K562 (cell line): ENCODE data around the gene COL5A1. TPM values are rescaled to one million over a fixed set of nuclear protein-coding genes. Genes with fewer than 3 reads are reported as not detected.

Experiments used
- ATAC-seq: fragments of 200-7000 bp; cut with Tn5 transposase; 3 replicates; pipeline ENCODE4 v1.9.1; 2020; ENCODE audit warnings: moderate library complexity
- BruUV-seq: library from RNA; stranded (reverse); fragments of 400-500 nt; replicated peaks from 2 replicates; lab custom pipeline; 2021; lab: Mats Ljungman, UMichigan
- CTCF ChIA-PET: fragments of 300-600 bp; formaldehyde crosslinking; extraction: SDS; loops from one replicate; lab custom pipeline; 2021; ENCODE audit warnings: low intra/inter-chr PET ratio; lab: Yijun Ruan, JAX
- POLR2A ChIA-PET: fragments of 300-600, 350-650 bp; sonication (Branson Sonifier 250); formaldehyde crosslinking; extraction: SDS; loops from one replicate; lab custom pipeline; 2021; ENCODE audit warnings: antibody characterized with exemption, inconsistent platforms; lab: Yijun Ruan, JAX
- DNase-seq, 4 experiments: peaks; one replicate each; pipeline versions ENCODE4 v3.0.0 to v3.0.0-alpha.2; 2011 to 2018; ENCODE audit warnings: low spot score in 3 of 4, mixed read lengths in 3 of 4; ENCODE audit errors: extremely low read depth in 1 of 4
- FAIRE-seq: peaks from 2 replicates; lab custom pipeline; 2011; peaks lifted over from hg19 to GRCh38; lab: Jason Lieb, UNC
- H2AFZ ChIP-seq: 2 replicates; pipeline ENCODE4 v1.6.0; 2011; ENCODE audit warnings: low read depth, low read length, control low read depth, inconsistent platforms
- H3K27ac ChIP-seq: fragments of 200-600 bp; 3 replicates; pipeline ENCODE4 v1.8.0; 2011; ENCODE audit warnings: low read depth, mild to moderate bottlenecking, control low read depth, inconsistent platforms, low read length, moderate library complexity, mixed read lengths; ENCODE audit errors: extremely low read depth
- H3K27me3 ChIP-seq, 2 experiments: fragments of 300-600 bp in 1 of 2; 2 replicates in 1 of 2; 3 replicates in 1 of 2; pipeline versions ENCODE4 v1.6.0 to v1.8.0; 2011; ENCODE audit warnings: inconsistent platforms in 2 of 2, low read length in 2 of 2, mild to moderate bottlenecking in 1 of 2, mixed read lengths in 1 of 2, moderate library complexity in 1 of 2; ENCODE audit not compliant: control insufficient read depth in 2 of 2, insufficient read depth in 2 of 2
- H3K36me3 ChIP-seq: fragments of 300-600 bp; 3 replicates; pipeline ENCODE4 v1.8.0; 2011; ENCODE audit warnings: mild to moderate bottlenecking, low read length, inconsistent platforms; ENCODE audit not compliant: control insufficient read depth, insufficient read depth
- H3K4me1 ChIP-seq, 2 experiments: fragments of 200-600 bp in 1 of 2; replicated peaks in 1 of 2; 2 replicates in 1 of 2; 3 replicates in 1 of 2; pipeline versions ENCODE4 v1.5.1 to v1.8.0; 2011; ENCODE audit warnings: inconsistent platforms in 2 of 2, low read length in 2 of 2, mild to moderate bottlenecking in 1 of 2, mixed read lengths in 1 of 2, moderate library complexity in 1 of 2; ENCODE audit not compliant: control insufficient read depth in 2 of 2, insufficient read depth in 2 of 2
- H3K4me2 ChIP-seq: 2 replicates; pipeline ENCODE4 v1.6.1; 2011; ENCODE audit warnings: low read length, control low read depth, inconsistent platforms, mixed read lengths; ENCODE audit not compliant: insufficient read depth
- H3K4me3 ChIP-seq: fragments of 200-600 bp; sonication (generic), shearing (Covaris generic); 2 replicates; pipeline ENCODE4 v1.5.1; 2016; ENCODE audit warnings: control low read depth, inconsistent platforms
- H3K79me2 ChIP-seq: fragments of 200-600 bp; 3 replicates; pipeline ENCODE4 v1.8.0; 2011; ENCODE audit warnings: low read length, inconsistent platforms; ENCODE audit not compliant: control insufficient read depth, insufficient read depth
- H3K9ac ChIP-seq, 2 experiments: 2 replicates each; pipeline versions ENCODE4 v1.6.0 to v1.6.1; 2011; ENCODE audit warnings: low read depth in 2 of 2, low read length in 2 of 2, control low read depth in 1 of 2, inconsistent platforms in 1 of 2, mild to moderate bottlenecking in 1 of 2, mixed read lengths in 1 of 2; ENCODE audit not compliant: insufficient read depth in 1 of 2
- H3K9me1 ChIP-seq: one replicate; pipeline ENCODE4 v1.6.0; 2011; ENCODE audit warnings: inconsistent platforms, mild to moderate bottlenecking, low read length, moderate library complexity; ENCODE audit not compliant: control insufficient read depth, insufficient read depth
- H3K9me3 ChIP-seq: replicated peaks from 2 replicates; pipeline ENCODE4 v1.5.1; 2011; ENCODE audit warnings: low read depth, low read length, inconsistent platforms; ENCODE audit not compliant: control insufficient read depth, insufficient read depth
- H4K20me1 ChIP-seq: replicated peaks from 2 replicates; pipeline ENCODE4 v1.6.1; 2011; ENCODE audit warnings: low read length, inconsistent platforms, mixed read lengths; ENCODE audit not compliant: control insufficient read depth, insufficient read depth
- HNRNPL ChIP-seq: fragments of 200-400 bp; formaldehyde crosslinking; IDR thresholded peaks from 2 replicates; pipeline ENCODE4 v1.6.1; 2017; ENCODE audit warnings: low read depth, mild to moderate bottlenecking, low read length
- NFRKB ChIP-seq: fragments of 450-650 bp; IDR thresholded peaks from 2 replicates; pipeline ENCODE4 v1.6.1; 2016; ENCODE audit warnings: low read depth
- POU5F1 ChIP-seq: fragments of 150-350 bp; IDR thresholded peaks from 2 replicates; pipeline ENCODE4 v1.6.1; 2014; ENCODE audit warnings: borderline replicate concordance, low read length, low read depth, mild to moderate bottlenecking; ENCODE audit not compliant: partially characterized antibody
- RBM34 ChIP-seq: fragments of 200-400 bp; formaldehyde crosslinking; IDR thresholded peaks from 2 replicates; pipeline ENCODE4 v1.6.1; 2018; ENCODE audit warnings: low read length, borderline replicate concordance; ENCODE audit not compliant: insufficient read depth
- SRF ChIP-seq, 2 experiments: fragments of 250-450, 450-650 bp in 1 of 2; sonication (Bioruptor Pico) in 1 of 2; sonication (generic) in 1 of 2; formaldehyde crosslinking; IDR thresholded peaks; 2 replicates each; pipeline versions ENCODE4 v1.5.0 to v1.5.1; 2020 to 2022; ENCODE audit warnings: mild to moderate bottlenecking in 1 of 2, missing genetic modification reagents in 1 of 2
- ZNF586 ChIP-seq: fragments of 450-650 bp; formaldehyde crosslinking; conservative IDR thresholded peaks from 2 replicates; pipeline ENCODE4 v1.4.0; 2020; ENCODE audit warnings: mild to moderate bottlenecking, moderate library complexity
- ZNF639 ChIP-seq, 2 experiments: fragments of 200-800 bp in 1 of 2; sonication (Bioruptor generic) in 1 of 2; sonication (generic) in 1 of 2; formaldehyde crosslinking in 1 of 2; IDR thresholded peaks in 1 of 2; conservative IDR thresholded peaks in 1 of 2; 2 replicates each; pipeline versions ENCODE4 v1.5.0 to v1.6.1; 2016 to 2020; ENCODE audit warnings: missing compliant biosample characterization in 1 of 2, missing genetic modification characterization in 1 of 2, missing genetic modification reagents in 1 of 2
- WGBS: fragments of 100-300 bp; shearing (Covaris generic); methylation state at CpG from one replicate; pipeline ENCODE4 v1.1.6; 2016; ENCODE audit warnings: low coverage, mixed read lengths; ENCODE audit not compliant: insufficient coverage; ENCODE audit errors: missing lambda C conversion rate; 5-methylcytosine and 5-hydroxymethylcytosine counted together
- in situ Hi-C: fragments of 300-500 bp; cut with MboI; formaldehyde crosslinking; loops from 4 replicates; pipeline ENCODE4 v1.15.0; 2018; ENCODE audit warnings: inconsistent platforms, mixed read lengths
- intact Hi-C: fragments of 100-400 bp; cut with micrococcal nuclease; formaldehyde crosslinking; loops from 2 replicates; pipeline ENCODE4 v1.14.2; 2022
- polyA plus RNA-seq, 8 experiments: library from polyadenylated mRNA; depleted of rRNA in 4 of 8; stranded (reverse) in 5 of 8; unstranded in 3 of 8; fragments of >200 nt; fragmentation: Nextera tagmentation in 2 of 8; fragmentation: Illumina TruSeq in 1 of 8; extraction: Ambion mirVana in 2 of 8; extraction: Trizol in 1 of 8; gene quantifications; 2 replicates each; pipeline versions ENCODE4 v1.2.1 to v1.2.3, GENCODE V29; 2011 to 2014; ENCODE audit warnings: inconsistent platforms in 1 of 8, missing spikeins in 1 of 8
- total RNA-seq, 7 experiments: library from RNA; depleted of rRNA in 6 of 7; stranded (reverse); fragments of >200 nt in 6 of 7; fragmentation: Illumina TruSeq in 2 of 7; extraction: Trizol in 2 of 7; gene quantifications; 2 replicates each; pipeline versions ENCODE4 v1.2.1 to v1.2.3, GENCODE V29; 2011 to 2021; ENCODE audit warnings: low replicate concordance in 1 of 7
- TF ChIP-seq, protein P1 (sequence below): sonication (generic); formaldehyde crosslinking; IDR thresholded peaks from 2 replicates; pipeline ENCODE4 v1.8.0; 2022; ENCODE audit warnings: missing genetic modification reagents, mild to moderate bottlenecking, borderline replicate concordance

COL5A1 gene
- total and polyA plus RNA-seq, 9 of the 15 experiments (the other 6 are each of a cell fraction or from before 2014, with no cell fraction given): under 0.01 to 0.13 (median 0.04) TPM; not detected in 6

- no peak overlapping the region for H2AFZ ChIP-seq
- no peaks in the 10 kb centered on the region for H3K79me2 ChIP-seq
- H3K4me3 ChIP-seq: no peak overlapping the region
- 0% methylated on average over 4 of the region's 4 CpGs for WGBS
- ATAC-seq: no peak
- H3K9me3 ChIP-seq: no peaks in the 10 kb centered on the region; the same call in 1 of the 2 replicates
- in situ Hi-C loops: no loop called here
- H3K4me2 ChIP-seq: no peak overlapping the region
- peaks cover 0 to 7% of the 10 kb centered on the region in 2 experiments; a peak in 2 of 5 replicates for H3K27me3 ChIP-seq
- TF ChIP-seq HNRNPL (no peak), POU5F1 (no peak), SRF (CRISPR knock-in tag; IDR thresholded peaks at IDR 0.05) (no peak), NFRKB (no peak), ZNF639 (CRISPR knock-in tag; conservative IDR thresholded peaks at IDR 0.05 in 1 of 2, IDR thresholded peaks at IDR 0.05 in 1 of 2) (no peak), RBM34 (no peak), ZNF586 (CRISPR knock-in tag) (no peak)
- TF ChIP-seq, protein P1, sequence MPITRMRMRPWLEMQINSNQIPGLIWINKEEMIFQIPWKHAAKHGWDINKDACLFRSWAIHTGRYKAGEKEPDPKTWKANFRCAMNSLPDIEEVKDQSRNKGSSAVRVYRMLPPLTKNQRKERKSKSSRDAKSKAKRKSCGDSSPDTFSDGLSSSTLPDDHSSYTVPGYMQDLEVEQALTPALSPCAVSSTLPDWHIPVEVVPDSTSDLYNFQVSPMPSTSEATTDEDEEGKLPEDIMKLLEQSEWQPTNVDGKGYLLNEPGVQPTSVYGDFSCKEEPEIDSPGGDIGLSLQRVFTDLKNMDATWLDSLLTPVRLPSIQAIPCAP (CRISPR knock-in tag): no peak
- TF ChIP-seq, all 486 proteins: peak for 0
- Histone ChIP-seq H3K9me1 (no peaks in the 10 kb centered on the region), H3K36me3 (no peaks in the 10 kb centered on the region), H3K27ac (no peak overlapping the region), H3K9ac (no peak overlapping the region), H4K20me1 (no peaks in the 10 kb centered on the region), H3K4me1 (no peaks in the 10 kb centered on the region)
- POLR2A ChIA-PET: no interaction called here
- DNase-seq (no peak), FAIRE-seq (no peak)
- CTCF ChIA-PET: no interaction called here
- BruUV-seq: no TSS peak
- intact Hi-C loops: no loop called here
Measured at GRCh38 chr9:134725605-134725940, 84.0 kb downstream of the COL5A1 start.
